Pancreas (tissue), 10 donors: ENCODE results near the gene DGKZ. TPM values are rescaled to one million over a fixed set of nuclear protein-coding genes. Genes with fewer than 3 reads are reported as not detected.
"Not testable (repeated sequence)": the region's sequence is repeated elsewhere in the genome, so short reads cannot be mapped to it uniquely, and the experiment has no call there.

Source experiments
- ATAC-seq, 4 donors: fragments of 200-7000 bp; cut with Tn5 transposase; one replicate each; pipeline versions ENCODE4 v1.8.0 to v1.9.1; 2020; ENCODE audit warnings: mild to moderate bottlenecking in 4 of 4, moderate library complexity in 4 of 4
- DNase-seq, 6 donors: peaks; one replicate each; pipeline ENCODE4 v3.0.0-alpha.2; 2020
- FAIRE-seq: peaks from 2 replicates; lab custom pipeline; 2012; peaks lifted over from hg19 to GRCh38; lab: Jason Lieb, UNC
- H3K27ac ChIP-seq, 4 donors: fragments of 200-600 bp; sonication (generic); 1 replicate in 3 of 4; 2 replicates in 1 of 4; pipeline versions ENCODE4 v1.5.0 to v1.8.0; 2020
- H3K27me3 ChIP-seq, 4 donors: fragments of 200-600 bp; one replicate each; pipeline ENCODE4 v1.8.0; 2021
- H3K36me3 ChIP-seq, 3 donors: fragments of 200-600 bp; sonication (generic) in 1 of 3; one replicate each; pipeline versions ENCODE4 v1.5.0 to v1.8.0; 2020 to 2021
- H3K4me1 ChIP-seq, 3 donors: fragments of 200-600 bp; one replicate each; pipeline ENCODE4 v1.8.0; 2021
- H3K4me3 ChIP-seq, 4 donors: fragments of 200-600 bp; sonication (generic) in 2 of 4; one replicate each; pipeline versions ENCODE4 v1.5.0 to v1.8.0; 2020 to 2021
- H3K9me3 ChIP-seq, 4 donors: fragments of 200-600 bp; one replicate each; pipeline ENCODE4 v1.8.0; 2021
- CTCF ChIP-seq, 4 donors: fragments of 200-600 bp; sonication (generic) in 3 of 4; IDR thresholded peaks; one replicate each; pipeline versions ENCODE4 v1.5.0 to v1.8.0; 2021; ENCODE audit warnings: antibody characterized with exemption in 4 of 4
- WGBS, 2 donors: extraction: QIAGEN DNeasy Blood & Tissue Kit; methylation state at CpG; one replicate each; pipeline ENCODE4 v1.1.7; 2013; 5-methylcytosine and 5-hydroxymethylcytosine counted together
- intact Hi-C, 3 donors: fragments of 100-400 bp; cut with DNase I; formaldehyde crosslinking; loops; one replicate each; pipeline versions ENCODE4 v1.11.1 to v1.14.2; 2022
- polyA plus RNA-seq, 2 donors: library from polyadenylated mRNA; stranded (reverse); fragments of 200-250 nt; gene quantifications; one replicate each; pipeline ENCODE4 v1.2.3, GENCODE V29; 2013
- total RNA-seq, 6 donors: library from RNA; stranded (reverse); fragmentation: NEBNext Ultra II Directional in 4 of 6; extraction: Animal tissue kit (Norgen Biotek cat#: 25700) in 4 of 6; gene quantifications; one replicate each; pipeline versions ENCODE4 v1.2.1 to v1.2.4, GENCODE V29; 2021 to 2023
- donor health status: healthy with polysubstance abuse.
- donor health status: DM: no; HTN: no; CAD: no; lungs with moderate emphysema.
- donor health status: DM: no; HTN: no; CAD: no.
- donor health status: control.
- donor health status: control.
- donor health status: Bipolar disorder and iron deficiency.
- donor health status: DM: yes; HTN: yes; CAD: no.
- donor health status: DM: no; HTN: no; CAD: no.
- donor health status: DM: no; HTN: no; CAD: no.
- donor health status: DM: yes; HTN: yes; CAD: no.

The DGKZ gene
- total and polyA plus RNA-seq, 8 donors, result 34.1 to 88.8 (median 40.3) TPM

- intact Hi-C loops, result no loop called here
- no peak for DNase-seq
- FAIRE-seq, result no peak
Measured at GRCh38 chr11:46302866-46303265, 44.4 kb upstream of the DGKZ start.

GRCh38 chr11:46304036-46304435 is 43.2 kb upstream of the DGKZ start:
- H3K4me3 ChIP-seq, ATAC-seq, FAIRE-seq, H3K27me3 ChIP-seq, H3K27ac ChIP-seq, H3K9me3 ChIP-seq, intact Hi-C loops, DNase-seq, H3K4me1 ChIP-seq: not testable (repeated sequence)
- 91% methylated on average over 12 of the region's 12 CpGs for WGBS, 2 donors
- H3K36me3 ChIP-seq, result peaks cover 0 to 52% (median 14%) of the 10 kb centered on the region in 3 donors

More at GRCh38 chr11:46302866-46303265, 44.4 kb upstream of the DGKZ start:
- peaks cover 0 to 42% (median 10%) of the 10 kb centered on the region in 3 donors for H3K36me3 ChIP-seq
- no peak overlapping the region for H3K27ac ChIP-seq
- ATAC-seq, result no peak
- TF ChIP-seq CTCF (IDR thresholded peaks at IDR 0.05), result no peak
- H3K9me3 ChIP-seq, result no peaks in the 10 kb centered on the region
- WGBS, 2 donors, result 90 to 93% methylated on average over 7 of the region's 7 CpGs
- H3K4me3 ChIP-seq, result no peak overlapping the region
- no peaks in the 10 kb centered on the region for H3K4me1 ChIP-seq
- H3K27me3 ChIP-seq, result no peaks in the 10 kb centered on the region

- no peak overlapping the region for H3K27ac ChIP-seq
- 89 to 91% methylated on average over 10 of the region's 10 CpGs for WGBS, 2 donors
- no peak for FAIRE-seq
- no peaks in the 10 kb centered on the region for H3K4me1 ChIP-seq
- H3K27me3 ChIP-seq, result no peaks in the 10 kb centered on the region
- no peaks in the 10 kb centered on the region for H3K9me3 ChIP-seq
- ATAC-seq, result no peak
- H3K36me3 ChIP-seq, result peaks cover 0 to 53% (median 20%) of the 10 kb centered on the region in 3 donors
- no peak for TF ChIP-seq CTCF (IDR thresholded peaks at IDR 0.05)
- H3K4me3 ChIP-seq, result no peak overlapping the region
- intact Hi-C loops, result loop anchor here in 2 of 3 donors (5.0 kb wide), 1 partner anchor 57 kb away; no protein-coding TSS in a partner anchor
- no peak for DNase-seq
Measured at GRCh38 chr11:46304605-46305179, 42.6 kb upstream of the DGKZ start.

GRCh38 chr11:46305295-46305694 is 42.0 kb upstream of the DGKZ start:
- Histone ChIP-seq H3K9me3 (no peaks in the 10 kb centered on the region), H3K4me3 (no peak overlapping the region), H3K27ac (no peak overlapping the region), H3K4me1 (no peaks in the 10 kb centered on the region), H3K27me3 (no peaks in the 10 kb centered on the region), H3K36me3 (peaks cover 0 to 53% (median 21%) of the 10 kb centered on the region in 3 donors)
- no peak for FAIRE-seq
- no peak for TF ChIP-seq CTCF (IDR thresholded peaks at IDR 0.05)
- intact Hi-C loops, result loop anchor here in 2 of 3 donors (5.0 kb wide), 1 partner anchor 58 kb away; no protein-coding TSS in a partner anchor
- no peak for DNase-seq
- no peak for ATAC-seq
- WGBS, 2 donors, result 75 to 82% methylated on average over 6 of the region's 6 CpGs

GRCh38 chr11:46306296-46306853 is 40.9 kb upstream of the DGKZ start:
- intact Hi-C loops, result loop anchor here in 2 of 3 donors (5.0 kb wide), 1 partner anchor 59 kb away; no protein-coding TSS in a partner anchor
- Histone ChIP-seq H3K4me3 (no peak overlapping the region), H3K4me1 (no peaks in the 10 kb centered on the region), H3K9me3 (no peaks in the 10 kb centered on the region), H3K36me3 (peaks cover 0 to 58% (median 27%) of the 10 kb centered on the region in 3 donors), H3K27ac (no peak overlapping the region), H3K27me3 (no peaks in the 10 kb centered on the region)
- no peak for FAIRE-seq
- no peak for TF ChIP-seq CTCF (IDR thresholded peaks at IDR 0.05)
- WGBS, 2 donors, result 85 to 89% methylated on average over 5 of the region's 5 CpGs
- no peak for ATAC-seq
- DNase-seq, result no peak
